CD4-positive, alpha-beta T cell treated with Interleukin-4 for 4 hours (primary cell): ENCODE results near the gene DSG1.
"Not testable (repeated sequence)": the region's sequence is repeated elsewhere in the genome, so short reads cannot be mapped to it uniquely, and the experiment has no call there.

Experiments
- DNase-seq: peaks from one replicate; pipeline ENCODE4 v3.0.0-alpha.2; 2020

DSG1 gene

GRCh38 chr18:31317860-31318259 lies at the start of gene DSG1:
DSG1 (plus strand) TSS chr18:31318160; CDS start chr18:31318301, 141 bp downstream.
- DNase-seq = no peak

GRCh38 chr18:31268985-31269406 lies 49.0 kb upstream of the DSG1 start:
- no peak for DNase-seq

- DNase-seq = no peak
Measured at GRCh38 chr18:31269566-31269965, 48.4 kb upstream of the DSG1 start.

- no peak for DNase-seq
Measured at GRCh38 chr18:31270578-31270977, 47.4 kb upstream of the DSG1 start.

- DNase-seq = no peak
Measured at GRCh38 chr18:31273812-31274527, 44.0 kb upstream of the DSG1 start.

GRCh38 chr18:31274931-31275330 lies 43.0 kb upstream of the DSG1 start:
- DNase-seq = no peak

GRCh38 chr18:31275722-31276463 lies 42.1 kb upstream of the DSG1 start:
- no peak for DNase-seq

- DNase-seq = no peak
Measured at GRCh38 chr18:31278609-31279071, 39.3 kb upstream of the DSG1 start.

GRCh38 chr18:31280502-31280901 lies 37.5 kb upstream of the DSG1 start:
- DNase-seq = no peak

GRCh38 chr18:31281437-31281836 lies 36.5 kb upstream of the DSG1 start:
- DNase-seq = no peak

- DNase-seq = not testable (repeated sequence)
Measured at GRCh38 chr18:31289446-31289845, 28.5 kb upstream of the DSG1 start.

GRCh38 chr18:31291688-31292087 lies 26.3 kb upstream of the DSG1 start:
- no peak for DNase-seq

GRCh38 chr18:31294199-31294747 lies 23.7 kb upstream of the DSG1 start:
- DNase-seq = no peak

GRCh38 chr18:31297248-31297647 lies 20.7 kb upstream of the DSG1 start:
- no peak for DNase-seq

GRCh38 chr18:31301201-31301655 lies 16.7 kb upstream of the DSG1 start:
- DNase-seq = no peak

- no peak for DNase-seq
Measured at GRCh38 chr18:31302991-31303390, 15.0 kb upstream of the DSG1 start.

- DNase-seq = no peak
Measured at GRCh38 chr18:31303771-31304170, 14.2 kb upstream of the DSG1 start.

GRCh38 chr18:31309115-31309514 lies 8.8 kb upstream of the DSG1 start:
- no peak for DNase-seq

- DNase-seq = no peak
Measured at GRCh38 chr18:31316974-31317373, 986 bp upstream of the DSG1 start.

- no peak for DNase-seq
Measured at GRCh38 chr18:31321719-31322118, 3.8 kb downstream of the DSG1 start.

GRCh38 chr18:31325051-31325450 lies 7.1 kb downstream of the DSG1 start:
- DNase-seq = no peak

- no peak for DNase-seq
Measured at GRCh38 chr18:31329787-31330438, 12.0 kb downstream of the DSG1 start.

- DNase-seq = no peak
Measured at GRCh38 chr18:31343454-31343853, 25.5 kb downstream of the DSG1 start.
